DMS79 treated with DMSO at 0.1 percent for 48 hours (cell line): ENCODE results near the gene ILKAP.
"Not testable (repeated sequence)": the region's sequence is repeated elsewhere in the genome, so short reads cannot be mapped to it uniquely, and the experiment has no call there.

Experiments
- DNase-seq: peaks from one replicate; lab custom pipeline; 2025; lab: John Stamatoyannopoulos, UW

Gene ILKAP

DNA sequence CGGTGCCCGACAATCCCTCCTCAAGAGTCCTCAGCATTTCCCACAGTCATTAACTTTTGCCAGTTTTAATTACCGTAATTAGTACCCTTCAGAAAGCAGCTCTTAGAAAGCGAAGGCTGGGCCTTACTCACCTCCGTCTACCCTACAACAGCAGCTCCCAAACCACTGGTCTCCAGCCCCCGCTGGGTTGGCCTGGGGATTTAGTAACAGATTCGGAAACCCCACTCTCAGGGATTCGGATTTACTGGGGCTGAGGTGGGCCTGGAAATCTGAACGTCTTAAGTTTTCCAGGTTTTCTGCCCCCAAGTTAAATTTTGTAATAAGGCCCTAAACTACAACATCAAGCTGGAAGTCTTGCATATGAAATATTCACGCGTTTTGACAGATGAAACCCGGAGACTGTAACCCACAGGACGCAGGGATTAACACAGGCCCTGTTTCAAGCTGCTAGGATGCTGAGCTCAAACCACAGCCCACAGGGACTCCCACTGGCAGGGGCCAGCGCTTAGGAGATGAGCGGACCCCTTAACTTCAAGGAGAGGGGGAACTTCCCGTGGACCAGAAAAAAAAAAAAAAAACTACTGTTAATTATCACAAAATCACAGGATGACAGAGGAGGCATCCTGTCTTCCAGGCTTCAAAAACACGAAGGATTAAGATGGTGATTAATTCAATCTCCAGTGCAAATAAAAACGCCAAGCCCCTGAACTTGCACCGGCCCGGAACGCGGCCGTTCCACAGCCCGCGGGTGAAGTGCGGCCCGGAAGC is 985 bp downstream of the ILKAP start:
- peak; percentile 7 for DNase-seq

DNA sequence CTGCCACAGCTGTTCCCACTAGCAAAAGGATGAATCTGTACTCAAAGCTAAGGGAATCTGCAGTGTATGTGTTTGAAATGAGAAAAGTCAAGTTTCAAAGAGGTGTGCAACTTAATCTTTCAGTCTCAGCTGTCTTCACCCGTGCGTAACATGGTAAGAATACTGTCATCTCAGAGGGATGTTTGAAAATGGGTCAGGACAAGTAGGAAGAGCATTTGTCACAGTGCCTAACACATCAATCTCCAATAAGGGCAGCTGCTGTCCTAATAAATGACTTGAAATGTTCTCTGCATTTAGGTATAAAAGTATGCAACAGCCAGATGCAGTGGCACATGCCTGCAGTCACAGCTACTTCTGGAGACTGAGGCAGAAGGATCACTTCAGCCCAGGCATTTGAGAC is 13.1 kb downstream of the ILKAP start:
- DNase-seq: no peak

DNA sequence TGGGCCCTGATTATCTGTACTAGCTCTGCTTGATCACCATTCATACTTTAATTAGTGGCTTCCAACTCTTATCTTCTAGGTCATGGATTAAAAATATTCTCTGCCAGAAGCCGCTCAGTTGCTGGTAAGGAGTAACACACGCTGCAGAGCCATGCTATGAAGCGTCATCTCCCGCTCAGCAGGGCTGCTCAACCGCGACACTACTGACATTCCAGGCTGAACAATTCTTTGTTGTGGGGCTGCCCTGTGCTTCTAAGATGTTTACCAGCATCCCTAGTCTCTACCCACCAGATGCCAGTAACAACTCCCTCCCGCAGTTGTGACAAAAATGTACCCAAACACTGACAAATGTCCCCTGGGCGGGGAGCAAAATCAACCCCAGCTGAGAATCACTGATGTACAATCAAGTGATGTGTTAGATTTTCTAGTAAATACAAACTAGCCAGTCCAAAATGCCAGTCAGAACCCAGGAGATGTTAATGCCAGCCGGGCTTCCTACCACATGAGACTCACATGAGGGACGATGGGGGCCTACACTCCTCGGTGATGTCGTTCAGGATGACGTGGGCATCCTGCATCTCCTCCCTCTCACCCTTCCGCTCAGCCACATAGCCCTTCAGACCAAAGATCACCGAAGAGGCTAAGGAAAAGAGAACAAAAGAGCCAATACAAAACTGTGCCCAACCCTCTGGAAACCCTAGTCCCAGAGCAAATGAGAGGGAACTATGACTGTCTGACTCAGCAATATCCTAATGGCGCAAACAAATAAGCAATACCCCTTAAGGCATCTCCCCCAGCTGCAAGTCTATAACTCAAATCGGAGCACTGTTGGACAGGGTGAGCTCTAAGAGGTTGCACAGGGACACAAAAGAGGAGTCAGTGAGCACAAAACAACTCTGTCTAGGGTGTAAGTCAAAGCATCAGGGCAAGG is 15.6 kb downstream of the ILKAP start:
- DNase-seq: no peak

DNA sequence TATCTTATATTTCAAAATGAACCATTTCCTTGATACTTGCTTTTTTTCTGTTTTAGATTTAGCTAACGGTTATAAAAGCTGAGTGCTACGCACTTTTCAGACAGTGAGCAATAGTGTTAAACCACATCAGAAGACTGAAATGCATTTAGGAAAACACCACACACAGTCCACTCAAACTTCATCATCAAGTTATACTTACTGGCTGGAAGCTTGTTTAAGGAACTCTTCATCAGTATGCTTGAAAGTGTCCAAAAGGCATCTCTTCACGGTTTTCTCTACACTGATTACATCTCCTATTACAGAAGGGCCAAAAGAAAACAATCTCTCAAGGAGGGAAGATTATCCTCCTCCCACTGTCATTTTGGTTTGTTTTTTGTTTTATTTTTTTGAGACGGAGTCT is 19.7 kb downstream of the ILKAP start:
- DNase-seq: no peak

DNA sequence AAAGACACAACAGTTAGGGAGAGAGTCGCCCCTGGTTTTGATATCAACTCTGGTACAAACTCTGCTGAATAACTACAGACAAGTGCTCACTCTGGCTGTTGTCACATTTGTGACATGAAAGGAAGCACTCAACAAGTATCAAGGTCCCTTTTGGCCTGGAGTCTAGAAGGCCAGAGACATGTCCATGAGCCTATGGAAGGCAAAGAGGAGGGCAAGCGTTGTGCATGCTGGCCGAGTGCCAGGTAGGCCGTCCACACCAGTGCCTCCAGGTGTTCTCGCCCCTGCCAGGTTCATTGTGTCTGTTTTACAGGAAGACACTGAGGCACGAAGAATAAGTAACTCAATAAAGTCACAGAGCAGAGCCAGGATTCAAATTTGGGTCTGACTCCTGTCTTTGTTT is 21.1 kb downstream of the ILKAP start:
- no peak for DNase-seq

DNA sequence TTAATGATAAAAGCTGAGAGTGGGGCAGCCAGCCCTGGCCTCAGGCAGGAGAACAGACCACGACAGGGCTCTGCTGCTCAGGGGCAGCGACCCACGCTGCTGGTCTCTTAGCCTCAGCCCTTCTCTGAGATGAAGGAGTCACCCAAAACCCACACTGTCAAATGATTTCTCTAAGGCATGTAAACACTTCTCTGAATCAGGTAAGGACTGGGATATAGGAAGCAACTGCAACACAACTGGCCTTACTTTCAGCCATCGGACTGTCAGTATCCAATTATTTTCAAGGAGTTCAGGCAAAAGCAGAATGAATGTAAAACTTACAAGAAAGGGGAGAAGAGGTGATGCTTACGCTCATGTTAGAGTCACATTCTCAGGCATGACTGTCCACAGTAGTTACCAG is 22.9 kb downstream of the ILKAP start:
- no peak for DNase-seq

DNA sequence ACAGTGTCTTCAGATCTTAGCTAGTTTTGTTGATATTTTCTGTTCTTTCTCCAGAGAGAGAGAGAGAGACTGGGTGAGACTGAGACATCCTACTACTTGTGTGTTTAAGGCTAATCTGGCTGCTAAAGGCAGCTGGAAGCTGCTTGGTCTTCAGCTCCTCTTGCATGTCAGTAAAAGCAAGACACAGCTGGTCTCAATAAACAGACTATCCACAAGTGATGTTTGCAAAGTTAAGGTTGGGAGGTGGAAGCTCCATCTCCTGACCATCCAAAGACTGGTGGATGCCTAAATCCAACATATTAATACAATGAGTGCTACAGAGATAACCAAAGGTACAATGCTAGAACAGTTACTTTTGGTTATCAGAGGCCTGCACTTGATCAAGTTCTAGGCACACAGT is 26.9 kb downstream of the ILKAP start:
- no peak for DNase-seq

DNA sequence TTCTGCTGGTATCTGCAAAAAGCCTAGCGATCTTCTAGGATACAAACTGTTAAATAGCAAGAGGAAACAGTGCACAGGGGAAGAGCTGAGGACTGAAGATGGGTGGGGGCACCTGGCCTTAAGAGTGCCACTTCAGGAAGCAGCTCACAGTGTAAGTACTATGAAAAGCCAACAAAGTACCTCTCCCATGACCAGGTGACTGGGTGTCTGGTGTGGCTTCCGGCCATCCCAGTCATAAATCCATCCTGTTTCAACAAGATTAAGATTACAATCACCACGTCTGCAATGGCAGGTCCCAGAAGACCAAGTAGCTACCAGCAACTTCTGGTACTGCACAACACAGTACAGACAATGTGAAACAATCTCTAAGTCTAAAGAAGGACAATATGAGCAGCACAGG is 28.8 kb downstream of the ILKAP start:
- DNase-seq: peak; percentile 86

DNA sequence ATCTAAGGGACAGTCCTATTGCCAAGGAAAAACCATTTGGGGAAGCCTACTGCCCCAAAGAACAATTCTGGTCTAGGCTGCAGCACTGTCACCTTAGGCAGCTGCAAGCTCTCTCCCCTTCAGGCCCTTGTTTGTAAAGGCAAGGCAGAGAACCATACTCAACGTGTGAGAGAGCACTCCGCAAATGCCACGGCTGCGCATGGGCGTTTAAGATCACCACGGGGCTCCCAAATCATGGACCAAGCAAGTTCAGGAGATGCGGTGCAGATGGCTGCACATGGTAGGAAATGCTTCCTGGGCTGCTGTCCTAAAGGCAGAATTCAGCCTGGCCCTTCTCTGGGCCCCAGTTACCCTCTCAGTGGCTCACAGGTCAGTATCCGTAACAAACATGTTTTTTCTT is 29.2 kb downstream of the ILKAP start:
- peak; percentile 48 for DNase-seq

DNA sequence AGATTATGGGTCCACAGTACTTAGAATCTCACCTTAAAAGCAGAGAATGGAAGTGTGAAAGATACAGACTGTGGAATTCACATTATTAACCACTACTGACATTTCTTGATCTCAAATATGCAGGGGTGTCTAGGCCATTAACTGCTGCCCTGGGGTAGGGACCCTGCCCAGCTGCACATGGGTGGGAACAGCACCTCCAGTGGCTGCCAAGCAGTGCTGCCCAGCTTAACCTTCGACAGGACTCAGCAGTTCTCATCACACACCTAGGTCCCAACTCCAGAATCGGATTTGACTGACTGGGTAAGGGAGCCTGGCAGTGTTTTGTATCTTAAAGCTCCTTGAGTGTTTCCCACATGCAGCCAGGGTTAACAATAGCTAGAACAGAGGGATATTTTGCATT is 29.8 kb downstream of the ILKAP start:
- DNase-seq: no peak

DNA sequence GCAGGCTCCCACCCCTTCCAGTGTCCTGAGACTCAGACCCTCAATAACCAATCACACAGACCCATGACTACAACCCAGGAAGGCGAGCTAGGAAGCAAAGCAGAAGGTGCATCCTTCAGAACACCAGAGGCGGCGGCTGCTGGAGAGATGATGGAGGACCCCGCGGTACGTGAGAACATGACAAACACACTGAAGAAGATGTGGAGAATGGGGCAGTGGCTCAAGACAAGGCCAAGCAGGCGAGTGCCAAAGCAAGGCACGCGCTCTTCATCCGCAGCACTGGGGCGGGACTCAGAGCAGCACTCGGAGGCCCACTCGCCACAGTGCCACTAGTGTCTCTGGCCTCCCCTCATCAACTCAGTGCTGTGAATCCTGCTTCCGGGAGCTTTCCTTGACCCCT is 31.1 kb downstream of the ILKAP start:
- DNase-seq: no peak

DNA sequence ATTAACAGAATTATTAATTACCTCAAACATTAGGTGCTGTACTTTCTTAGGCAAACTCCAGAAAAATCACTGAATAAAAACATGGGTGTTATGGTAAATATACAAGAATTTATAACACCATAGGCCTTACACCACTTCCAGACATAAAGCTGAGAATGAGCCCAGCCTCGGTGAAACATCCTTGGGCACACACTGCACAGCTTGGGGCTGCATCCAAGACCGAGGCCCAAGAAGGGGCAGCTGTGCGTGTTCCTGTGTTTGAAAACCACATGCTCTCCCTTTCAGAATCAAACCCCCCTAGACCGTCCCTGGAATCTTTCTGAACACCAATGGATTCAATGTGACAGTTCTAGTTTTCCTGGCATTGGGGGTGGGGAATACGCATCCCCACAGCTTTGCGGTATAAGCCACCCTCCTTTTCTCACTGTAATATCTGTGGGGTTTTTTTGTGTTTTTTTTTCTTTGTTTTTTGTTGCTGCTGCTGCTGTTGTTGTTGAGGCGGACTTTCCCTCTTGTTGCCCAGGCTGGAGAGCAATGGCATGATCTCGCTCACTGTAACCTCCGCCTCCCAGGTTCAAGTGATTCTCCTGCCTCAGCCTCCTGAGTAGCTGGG is 31.8 kb downstream of the ILKAP start:
- no peak for DNase-seq

DNA sequence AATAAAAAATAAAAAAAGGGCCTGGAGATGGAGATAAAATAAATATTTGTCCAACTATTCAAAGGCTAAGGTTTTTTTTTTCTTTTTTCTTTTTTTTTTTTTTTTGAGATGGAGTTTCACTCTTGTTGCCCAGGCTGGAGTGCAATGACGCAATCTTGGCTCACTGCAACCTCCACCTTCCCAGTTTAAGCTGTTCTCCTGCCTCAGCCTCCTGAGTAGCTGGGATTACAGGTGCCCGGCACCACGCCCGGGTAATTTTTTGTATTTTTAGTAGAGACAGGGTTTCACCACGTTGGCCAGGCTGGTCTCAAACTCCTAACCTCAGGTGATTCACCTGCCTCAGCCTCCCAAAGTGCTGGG is 32.4 kb downstream of the ILKAP start:
- not testable (repeated sequence) for DNase-seq

DNA sequence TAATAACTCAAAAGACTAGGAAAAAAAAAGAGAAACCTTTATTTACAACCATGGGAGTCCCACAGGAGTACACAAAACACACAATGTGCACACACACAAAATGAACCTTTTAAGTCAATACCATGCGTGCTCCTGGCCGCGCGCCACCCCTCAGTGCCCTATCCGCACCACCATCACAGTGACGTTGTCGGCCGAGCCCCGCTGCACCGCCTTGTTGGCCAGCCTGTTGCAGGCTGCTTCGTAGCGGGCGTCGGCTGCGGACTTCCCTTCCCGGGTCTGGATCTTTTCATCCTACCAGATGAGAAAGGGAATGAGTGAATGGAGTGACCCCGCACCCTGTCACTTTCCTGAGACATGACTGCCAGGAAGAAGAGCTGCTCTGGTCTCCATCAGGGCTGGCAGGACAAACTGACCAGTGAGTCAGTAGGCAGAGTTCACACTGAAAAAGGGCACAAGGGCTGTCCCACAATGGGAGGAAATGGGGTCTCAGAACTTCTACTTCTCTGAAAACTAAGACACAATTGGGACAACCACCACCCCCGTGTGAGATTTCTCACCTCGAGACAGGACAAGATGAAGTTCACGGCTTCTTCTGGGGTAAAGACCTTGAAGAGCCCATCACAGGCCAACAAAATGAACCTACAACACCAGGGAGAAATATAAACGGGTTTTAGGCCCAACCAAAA is 33.0 kb downstream of the ILKAP start:
- no peak for DNase-seq

DNA sequence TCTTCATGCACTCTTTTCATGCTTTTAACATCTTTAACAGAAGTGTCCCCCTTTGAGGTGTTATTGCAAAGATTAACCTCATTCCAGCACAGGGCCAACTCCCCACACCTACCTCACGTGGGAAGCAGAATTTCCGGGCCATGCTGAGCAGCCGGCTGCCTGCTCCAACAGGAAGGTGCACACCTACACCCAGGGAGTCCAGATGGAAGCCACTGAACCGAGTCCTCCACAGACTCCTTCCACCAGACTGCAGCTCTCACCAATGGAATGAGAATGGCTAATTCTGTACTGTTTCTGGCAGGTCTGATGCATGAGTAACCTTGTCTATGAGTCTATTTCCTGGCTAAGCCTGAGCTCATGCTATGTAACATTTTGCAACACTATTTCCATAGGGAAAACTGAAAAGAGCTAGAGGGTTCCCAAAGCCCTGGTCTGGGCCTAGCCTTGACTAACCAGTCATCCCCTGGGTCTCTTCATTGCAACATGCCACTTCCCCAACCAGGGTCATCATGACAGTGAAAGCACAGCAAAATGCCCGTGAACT is 33.7 kb downstream of the ILKAP start:
- no peak for DNase-seq

DNA sequence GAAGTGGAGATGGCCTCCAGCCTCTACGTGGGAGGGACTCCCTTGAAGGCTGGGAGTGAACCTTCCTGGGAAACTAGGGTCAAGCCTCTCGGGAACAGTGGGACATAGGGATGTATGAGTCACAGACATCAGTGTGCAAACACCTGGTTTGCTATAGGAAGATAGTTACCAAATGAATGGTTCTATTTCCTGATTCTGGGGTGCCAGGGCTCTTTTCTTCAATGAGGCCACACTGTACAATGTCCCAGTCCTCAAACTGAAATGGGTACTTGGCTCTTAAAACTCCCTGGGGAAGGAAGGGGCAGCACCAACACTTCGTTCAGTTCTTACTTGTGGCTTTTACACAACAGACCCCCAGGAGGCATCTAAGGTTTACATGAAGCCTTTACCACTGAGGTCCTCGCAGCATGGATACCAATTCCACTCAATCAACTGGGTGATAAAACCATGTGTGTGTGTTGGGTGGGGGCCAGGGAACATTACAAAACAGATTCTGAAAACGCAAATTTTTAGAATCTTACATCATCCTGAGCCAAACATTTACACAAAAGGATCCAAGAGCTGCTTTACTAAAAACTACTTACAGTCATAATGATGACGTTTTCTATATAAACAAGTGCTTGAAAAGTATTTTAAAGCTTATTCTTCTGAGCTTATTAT is 34.3 kb downstream of the ILKAP start:
- no peak for DNase-seq

DNA sequence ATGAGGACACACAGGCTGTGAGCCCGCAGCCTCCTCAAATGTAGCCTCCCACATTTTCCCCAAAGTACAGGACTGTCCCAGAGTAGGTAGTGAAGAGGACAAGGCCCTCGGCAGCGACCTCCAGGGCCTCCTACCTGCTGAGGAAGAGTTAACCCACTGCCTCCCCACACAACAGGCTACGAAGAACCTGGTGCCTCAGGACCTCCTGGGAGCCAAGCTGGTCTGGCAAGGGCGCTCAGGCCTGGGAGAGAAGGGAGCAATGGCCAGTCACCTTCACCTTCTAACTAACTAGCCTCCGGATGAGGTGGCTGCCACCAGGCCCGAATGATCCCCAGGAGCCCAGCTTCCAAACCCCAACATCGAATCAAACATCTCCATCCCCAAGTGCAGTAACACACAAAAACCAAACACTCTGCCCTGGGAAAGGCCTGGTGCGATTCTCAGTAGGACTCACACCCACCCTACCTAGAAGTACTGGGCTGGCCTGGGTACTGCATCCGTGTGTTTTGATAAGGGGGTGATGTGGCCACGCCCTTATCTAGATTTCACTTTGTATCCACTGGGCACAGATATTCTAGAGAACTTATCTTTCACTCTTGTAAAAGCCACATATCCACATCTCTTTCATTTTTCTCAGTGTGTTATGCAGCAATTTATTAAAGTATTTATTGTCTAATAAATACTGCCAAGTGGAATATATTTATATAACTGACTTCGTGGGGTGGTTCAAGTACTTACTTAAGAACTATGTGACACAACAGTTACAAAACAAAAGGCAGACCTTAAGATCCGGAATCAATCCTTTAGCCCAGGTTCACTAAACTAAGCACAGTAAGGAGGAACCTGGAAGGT is 35.1 kb downstream of the ILKAP start:
- DNase-seq: no peak

DNA sequence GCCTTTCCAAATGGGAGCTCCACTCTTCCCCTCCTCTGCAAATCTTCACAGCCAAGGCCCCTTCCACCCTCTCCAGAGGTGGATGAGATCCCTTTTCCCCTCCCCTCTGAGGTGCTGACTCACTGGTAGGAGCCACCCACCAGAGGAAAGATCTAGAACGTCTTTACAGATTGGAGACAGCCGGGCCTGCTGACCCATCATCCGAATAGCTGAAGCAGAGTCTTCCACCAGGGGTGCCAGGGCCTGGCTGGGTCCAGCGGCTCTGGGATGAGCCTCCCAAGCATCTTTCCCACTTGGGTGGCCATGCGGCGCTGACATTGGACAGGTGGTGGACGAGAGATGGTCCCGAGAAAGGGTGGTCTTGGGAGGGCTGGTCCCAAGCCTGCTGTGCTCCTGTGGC is 35.7 kb downstream of the ILKAP start:
- DNase-seq: no peak

DNA sequence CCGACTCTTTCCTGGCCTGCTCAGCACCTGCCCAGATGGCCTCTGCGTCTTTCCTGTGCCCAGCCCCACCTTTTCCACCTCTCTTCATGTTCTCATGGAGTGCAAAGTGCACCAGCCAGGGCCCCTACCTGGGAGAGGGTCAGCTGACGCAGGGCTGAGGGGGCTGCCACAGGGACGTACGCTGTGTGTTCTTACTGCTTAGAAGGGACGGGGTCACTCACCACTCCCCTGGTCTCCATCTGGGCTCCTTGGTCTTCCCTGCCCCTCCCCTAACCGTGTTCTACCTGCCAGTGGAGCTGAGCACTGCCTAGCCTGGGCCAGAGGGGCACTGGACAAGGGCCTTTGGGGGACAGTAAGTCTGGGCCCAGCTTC is 36.2 kb downstream of the ILKAP start:
- DNase-seq: no peak
